ENCODE results near the gene PPP1R14C. TPM values are rescaled to one million over a fixed set of nuclear protein-coding genes. Genes with fewer than 3 reads are reported as not detected.

PPP1R14C gene
- total RNA-seq, 1 experiment from 2014 or later = 2.5 TPM

DNA sequence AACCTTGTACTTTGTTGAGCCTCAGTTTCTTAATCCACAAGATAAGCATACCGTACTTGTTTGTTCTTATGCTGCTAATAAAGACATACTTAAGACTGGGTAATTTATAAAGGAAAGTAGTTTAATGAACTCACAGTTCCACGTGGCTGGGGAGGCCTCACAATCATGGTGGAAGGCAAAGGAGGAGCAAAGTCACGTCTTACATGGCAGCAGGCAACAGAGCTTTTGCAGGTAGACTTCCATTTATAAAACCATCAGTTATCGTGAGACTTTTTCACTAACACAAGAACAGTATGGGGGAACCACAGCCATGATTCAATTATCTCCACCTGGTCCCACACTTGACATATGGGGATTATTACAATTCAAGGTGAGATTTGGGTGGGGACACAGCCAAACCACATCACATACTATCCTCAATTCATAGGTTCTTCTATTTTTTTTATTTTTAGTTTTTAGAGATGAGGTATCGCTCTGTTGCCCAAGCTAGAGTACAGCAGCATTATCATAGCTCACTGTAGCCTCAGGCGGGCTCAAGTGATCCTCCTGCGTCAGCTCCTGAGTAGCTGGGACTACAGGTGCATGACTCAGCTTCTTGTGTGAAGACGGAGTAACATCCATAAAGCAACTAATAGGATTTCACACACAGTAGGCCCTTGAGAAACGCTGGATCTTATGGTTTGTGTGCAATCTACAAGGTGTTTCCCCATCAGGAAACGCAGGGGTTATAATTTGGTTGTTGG lies 149.3 kb downstream of the PPP1R14C start:
- Mint-ChIP-seq H3K27me3 (ENCODE audit: insufficient read depth, unreplicated experiment) (no peaks in the 10 kb centered on the region), H3K27ac (ENCODE audit: unreplicated experiment) (no peak overlapping the region), H3K9me3 (ENCODE audit: unreplicated experiment) (no peaks in the 10 kb centered on the region), H3K4me3 (ENCODE audit: unreplicated experiment) (no peak overlapping the region), H3K4me1 (ENCODE audit: low read depth, unreplicated experiment) (no peaks in the 10 kb centered on the region), H3K36me3 (ENCODE audit: insufficient read depth, unreplicated experiment) (no peaks in the 10 kb centered on the region)
- no TSS peak for BruUV-seq (replicated peaks)
- Histone ChIP-seq H3K4me1 (no peaks in the 10 kb centered on the region), H3K4me3 (ENCODE audit: low read depth, low read length) (no peak overlapping the region), H3K36me3 (ENCODE audit: control insufficient read depth, insufficient read depth, low read length) (no peaks in the 10 kb centered on the region), H3K27me3 (replicated peaks; ENCODE audit: control insufficient read depth, insufficient read depth, low read length) (no peaks in the 10 kb centered on the region), H3K9me3 (peaks cover 6% of the 10 kb centered on the region; the same call in 1 of the 2 replicates)
- ChIA-PET POLR2A (no interaction called here), CTCF (no interaction called here)
- no peak for TF ChIP-seq CTCF (IDR thresholded peaks at IDR 0.05; ENCODE audit: insufficient read depth in 1 of 2, low read depth in 1 of 2, low read length in 1 of 2, severe bottlenecking in 1 of 2, unreplicated experiment in 1 of 2)
- intact Hi-C loops (cut with micrococcal nuclease; ENCODE audit: unreplicated experiment) = no loop called here
- DNase-seq = no peak

DNA sequence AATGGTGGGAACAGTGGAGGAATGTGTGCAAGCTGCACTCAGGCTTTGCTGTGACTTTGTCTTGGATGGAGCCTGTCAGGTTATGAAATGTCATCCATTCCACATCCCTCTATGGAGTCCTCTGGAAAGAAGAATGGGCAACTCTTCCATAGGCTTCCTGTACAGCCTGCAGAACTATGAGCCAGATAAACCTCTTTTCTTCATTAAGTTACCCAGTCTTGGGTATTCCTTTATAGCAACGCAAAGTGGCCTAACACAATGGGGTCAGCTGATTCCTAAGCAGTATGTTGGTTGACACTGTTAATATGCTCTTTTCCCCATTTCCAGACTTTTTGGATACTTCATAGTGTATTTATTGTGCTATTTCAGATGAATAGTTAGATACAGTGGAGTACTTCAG lies 150.2 kb downstream of the PPP1R14C start:
- peaks cover 9% of the 10 kb centered on the region for H3K9me3 Mint-ChIP-seq (ENCODE audit: unreplicated experiment)
- TF ChIP-seq CTCF (IDR thresholded peaks at IDR 0.05; ENCODE audit: insufficient read depth in 1 of 2, low read depth in 1 of 2, low read length in 1 of 2, severe bottlenecking in 1 of 2, unreplicated experiment in 1 of 2) = no peak
- no peak overlapping the region for H3K4me3 Mint-ChIP-seq (ENCODE audit: unreplicated experiment)
- no peaks in the 10 kb centered on the region for H3K27me3 Mint-ChIP-seq (ENCODE audit: insufficient read depth, unreplicated experiment)
- H3K36me3 Mint-ChIP-seq (ENCODE audit: insufficient read depth, unreplicated experiment) = no peaks in the 10 kb centered on the region
- Histone ChIP-seq H3K27me3 (replicated peaks; ENCODE audit: control insufficient read depth, insufficient read depth, low read length) (no peaks in the 10 kb centered on the region), H3K9me3 (peaks cover 15% of the 10 kb centered on the region), H3K36me3 (ENCODE audit: control insufficient read depth, insufficient read depth, low read length) (no peaks in the 10 kb centered on the region), H3K4me1 (no peaks in the 10 kb centered on the region), H3K4me3 (ENCODE audit: low read depth, low read length) (no peak overlapping the region)
- no peak overlapping the region for H3K27ac Mint-ChIP-seq (ENCODE audit: unreplicated experiment)
- ChIA-PET CTCF (no interaction called here), POLR2A (no interaction called here)
- BruUV-seq (replicated peaks) = no TSS peak
- H3K4me1 Mint-ChIP-seq (ENCODE audit: low read depth, unreplicated experiment) = no peaks in the 10 kb centered on the region
- intact Hi-C loops (cut with micrococcal nuclease; ENCODE audit: unreplicated experiment) = no loop called here
- DNase-seq = no peak

DNA sequence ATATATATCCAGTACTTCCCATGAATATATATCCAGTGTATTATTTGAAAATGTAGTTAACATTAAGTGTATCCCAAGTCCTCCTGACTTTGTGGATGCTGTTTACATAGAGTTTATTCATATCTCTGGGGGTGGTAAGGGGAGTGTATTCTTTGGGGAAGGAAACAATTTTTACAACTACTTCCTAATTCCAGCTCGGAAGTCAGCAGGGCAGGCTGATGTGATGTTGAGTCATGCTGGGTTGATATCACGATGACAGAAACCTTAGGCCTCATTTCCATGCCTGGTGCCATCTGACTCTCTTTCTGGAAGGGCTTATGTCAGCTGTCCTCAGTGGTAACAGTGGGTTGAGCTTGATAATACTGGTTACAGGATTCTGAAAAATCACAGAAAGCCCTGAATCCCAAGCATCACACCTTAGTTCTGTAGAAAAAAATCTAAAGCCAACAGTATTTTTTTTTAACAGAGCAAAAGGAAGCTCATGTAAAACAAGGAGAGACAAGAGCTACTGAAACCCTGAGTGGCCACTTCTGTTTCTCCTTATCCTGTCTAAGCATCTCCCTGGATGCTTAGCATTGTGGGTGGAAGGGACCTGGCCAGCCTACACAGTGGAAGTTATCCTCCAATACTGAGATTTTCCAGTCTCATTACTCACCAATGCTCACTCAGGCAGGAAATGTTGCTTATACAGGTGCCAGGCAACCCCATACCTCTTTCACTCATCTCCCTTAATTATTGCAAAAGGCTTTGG lies 150.8 kb downstream of the PPP1R14C start:
- Mint-ChIP-seq H3K27ac (ENCODE audit: unreplicated experiment) (no peak overlapping the region), H3K27me3 (ENCODE audit: insufficient read depth, unreplicated experiment) (no peaks in the 10 kb centered on the region), H3K36me3 (ENCODE audit: insufficient read depth, unreplicated experiment) (no peaks in the 10 kb centered on the region), H3K4me1 (ENCODE audit: low read depth, unreplicated experiment) (no peaks in the 10 kb centered on the region), H3K9me3 (ENCODE audit: unreplicated experiment) (peaks cover 10% of the 10 kb centered on the region), H3K4me3 (ENCODE audit: unreplicated experiment) (no peak overlapping the region)
- TF ChIP-seq CTCF (IDR thresholded peaks at IDR 0.05; ENCODE audit: insufficient read depth in 1 of 2, low read depth in 1 of 2, low read length in 1 of 2, severe bottlenecking in 1 of 2, unreplicated experiment in 1 of 2) = no peak
- Histone ChIP-seq H3K4me3 (ENCODE audit: low read depth, low read length) (no peak overlapping the region), H3K4me1 (no peaks in the 10 kb centered on the region), H3K27me3 (replicated peaks; ENCODE audit: control insufficient read depth, insufficient read depth, low read length) (no peaks in the 10 kb centered on the region), H3K9me3 (peaks cover 16% of the 10 kb centered on the region), H3K36me3 (ENCODE audit: control insufficient read depth, insufficient read depth, low read length) (no peaks in the 10 kb centered on the region)
- DNase-seq = no peak
- ChIA-PET CTCF (no interaction called here), POLR2A (no interaction called here)
- BruUV-seq (replicated peaks) = no TSS peak
- intact Hi-C loops (cut with micrococcal nuclease; ENCODE audit: unreplicated experiment) = no loop called here

Measured in Caco-2 (cell line).